SK-N-SH treated with all-trans-retinoic acid at 6 μM for 48 hours (cell line): ENCODE results near the gene ATG4C.

Experiments used
- ATAC-seq: fragments of 200-7000 bp; cut with Tn5 transposase; 3 replicates; pipeline ENCODE4 v1.9.1; 2020; ENCODE audit warnings: mild to moderate bottlenecking, moderate library complexity
- ARNTL ChIP-seq: fragments of 450-650 bp; formaldehyde crosslinking; IDR thresholded peaks from 2 replicates; pipeline ENCODE4 v1.5.0; 2020; ENCODE audit warnings: low read depth, mild to moderate bottlenecking, moderate library complexity, borderline replicate concordance
- BACH2 ChIP-seq: fragments of 250-450 bp; sonication (Bioruptor Pico); IDR thresholded peaks from 2 replicates; pipeline ENCODE4 v1.9.0; 2021; ENCODE audit warnings: mild to moderate bottlenecking, borderline replicate concordance
- CSDC2 ChIP-seq: fragments of 250-450 bp; sonication (Bioruptor Pico); IDR thresholded peaks from 2 replicates; pipeline ENCODE4 v1.5.0; 2020; ENCODE audit warnings: mild to moderate bottlenecking, moderate library complexity
- ESRRG ChIP-seq: fragments of 250-450 bp; sonication (Bioruptor Pico); IDR thresholded peaks from 2 replicates; pipeline ENCODE4 v1.6.1; 2021; ENCODE audit warnings: mild to moderate bottlenecking
- GLIS3 ChIP-seq: fragments of 250-450 bp; sonication (Bioruptor Pico); IDR thresholded peaks from 2 replicates; pipeline ENCODE4 v1.5.0; 2020; ENCODE audit warnings: mild to moderate bottlenecking, moderate library complexity
- ISL1 ChIP-seq: fragments of 250-450 bp; sonication (Bioruptor Pico); IDR thresholded peaks from 2 replicates; pipeline ENCODE4 v2.1.2; 2022; ENCODE audit warnings: mild to moderate bottlenecking, moderate library complexity
- OSR1 ChIP-seq: fragments of 250-450 bp; sonication (Bioruptor Pico); IDR thresholded peaks from 2 replicates; pipeline ENCODE4 v1.8.0; 2022; ENCODE audit warnings: moderate library complexity, mild to moderate bottlenecking, inconsistent platforms
- PPARA ChIP-seq: fragments of 250-450 bp; sonication (Bioruptor Pico); IDR thresholded peaks from 2 replicates; pipeline ENCODE4 v1.5.0; 2020; ENCODE audit warnings: mild to moderate bottlenecking, borderline replicate concordance
- RARB ChIP-seq: fragments of 250-450 bp; sonication (Bioruptor Pico); IDR thresholded peaks from 2 replicates; pipeline ENCODE4 v1.8.0; 2021; ENCODE audit warnings: mild to moderate bottlenecking, moderate library complexity
- TCF4 ChIP-seq: fragments of 250-450 bp; sonication (Bioruptor Pico); IDR thresholded peaks from 2 replicates; pipeline ENCODE4 v1.8.0; 2021; ENCODE audit warnings: mild to moderate bottlenecking, moderate library complexity, borderline replicate concordance
- TOX ChIP-seq: fragments of 250-450 bp; sonication (Bioruptor Pico); IDR thresholded peaks from 2 replicates; pipeline ENCODE4 v1.8.0; 2021; ENCODE audit warnings: mild to moderate bottlenecking, moderate library complexity, borderline replicate concordance
- ZC3H10 ChIP-seq: fragments of 250-450 bp; sonication (Bioruptor Pico); IDR thresholded peaks from 2 replicates; pipeline ENCODE4 v1.5.1; 2021; ENCODE audit warnings: mild to moderate bottlenecking, moderate library complexity
- ZFP3 ChIP-seq: fragments of 250-450 bp; sonication (Bioruptor Pico); IDR thresholded peaks from 2 replicates; pipeline ENCODE4 v1.5.0; 2020; ENCODE audit warnings: mild to moderate bottlenecking, moderate library complexity
- ZFP30 ChIP-seq: fragments of 450-650 bp; formaldehyde crosslinking; IDR thresholded peaks from 2 replicates; pipeline ENCODE4 v1.5.0; 2022; ENCODE audit warnings: mild to moderate bottlenecking, moderate library complexity
- ZNF565 ChIP-seq: fragments of 450-650 bp; formaldehyde crosslinking; conservative IDR thresholded peaks from 2 replicates; pipeline ENCODE4 v1.5.0; 2020; ENCODE audit warnings: low read depth, mild to moderate bottlenecking, moderate library complexity
- ZNF70 ChIP-seq: fragments of 450-650 bp; formaldehyde crosslinking; IDR thresholded peaks from 2 replicates; pipeline ENCODE4 v1.5.0; 2020; ENCODE audit warnings: mild to moderate bottlenecking, moderate library complexity
- ZNF8 ChIP-seq: fragments of 450-650 bp; formaldehyde crosslinking; IDR thresholded peaks from 2 replicates; pipeline ENCODE4 v1.5.0; 2020; ENCODE audit warnings: mild to moderate bottlenecking, moderate library complexity
- TF ChIP-seq, protein P1 (sequence below): fragments of 250-450 bp; sonication (Bioruptor Pico); IDR thresholded peaks from 2 replicates; pipeline ENCODE4 v1.5.1; 2020; ENCODE audit warnings: low read depth, mild to moderate bottlenecking, moderate library complexity
- TF ChIP-seq, protein P2 (sequence below): fragments of 250-450 bp; sonication (Bioruptor Pico); IDR thresholded peaks from 2 replicates; pipeline ENCODE4 v1.5.1; 2021; ENCODE audit warnings: mild to moderate bottlenecking, moderate library complexity
- TF ChIP-seq, protein P3 (sequence below): fragments of 250-450 bp; sonication (Bioruptor Pico); IDR thresholded peaks from 2 replicates; pipeline ENCODE4 v1.5.0; 2020; ENCODE audit warnings: mild to moderate bottlenecking, moderate library complexity
- TF ChIP-seq, protein P4 (sequence below): fragments of 250-450 bp; sonication (Bioruptor Pico); IDR thresholded peaks from 2 replicates; pipeline ENCODE4 v1.8.0; 2021; ENCODE audit warnings: low read depth, mild to moderate bottlenecking, moderate library complexity, borderline replicate concordance
- TF ChIP-seq, protein P5 (sequence below): fragments of 250-450 bp; sonication (Bioruptor Pico); IDR thresholded peaks from 2 replicates; pipeline ENCODE4 v1.8.0; 2020; ENCODE audit warnings: mild to moderate bottlenecking, moderate library complexity, borderline replicate concordance

Gene ATG4C

DNA sequence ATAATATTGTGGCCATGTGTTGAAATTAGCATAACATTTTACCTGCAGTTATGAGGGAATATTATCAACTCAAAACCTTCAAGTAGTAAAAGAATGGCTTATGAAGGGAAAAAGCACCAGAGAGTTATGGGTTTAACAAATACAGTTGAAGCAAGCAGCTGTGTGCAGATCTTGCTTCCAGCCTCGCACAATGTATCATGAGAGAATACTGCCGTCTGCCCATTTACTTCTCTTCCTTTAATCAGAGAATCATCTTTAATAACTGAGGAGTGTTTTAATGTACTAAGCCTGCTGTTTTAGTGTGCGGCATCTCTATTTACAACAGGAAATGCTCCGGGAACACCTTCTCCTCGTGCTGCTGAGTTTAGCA is 120.9 kb downstream of the ATG4C start (continued):
- TF ChIP-seq, protein P1, sequence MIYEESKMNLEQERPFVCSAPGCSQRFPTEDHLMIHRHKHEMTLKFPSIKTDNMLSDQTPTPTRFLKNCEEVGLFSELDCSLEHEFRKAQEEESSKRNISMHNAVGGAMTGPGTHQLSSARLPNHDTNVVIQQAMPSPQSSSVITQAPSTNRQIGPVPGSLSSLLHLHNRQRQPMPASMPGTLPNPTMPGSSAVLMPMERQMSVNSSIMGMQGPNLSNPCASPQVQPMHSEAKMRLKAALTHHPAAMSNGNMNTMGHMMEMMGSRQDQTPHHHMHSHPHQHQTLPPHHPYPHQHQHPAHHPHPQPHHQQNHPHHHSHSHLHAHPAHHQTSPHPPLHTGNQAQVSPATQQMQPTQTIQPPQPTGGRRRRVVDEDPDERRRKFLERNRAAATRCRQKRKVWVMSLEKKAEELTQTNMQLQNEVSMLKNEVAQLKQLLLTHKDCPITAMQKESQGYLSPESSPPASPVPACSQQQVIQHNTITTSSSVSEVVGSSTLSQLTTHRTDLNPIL = no peak

DNA sequence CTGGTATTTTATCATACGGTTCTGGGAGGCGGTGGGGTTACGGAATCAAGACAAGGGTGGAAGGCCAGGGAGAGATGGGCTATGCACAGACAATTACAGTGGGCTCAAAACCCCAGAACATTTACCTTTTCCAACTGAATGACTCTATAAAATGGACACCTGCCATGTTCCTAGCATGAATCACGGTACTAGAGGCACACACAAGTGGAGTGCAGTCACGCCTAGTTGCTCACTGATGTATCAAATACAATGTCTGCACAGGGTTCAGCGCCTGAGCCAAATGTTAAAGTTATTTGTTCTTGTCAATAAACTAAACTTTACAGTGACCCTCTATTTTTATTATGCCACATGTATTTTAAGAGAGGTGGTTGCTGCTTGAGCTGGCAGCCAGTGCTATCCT is 121.4 kb downstream of the ATG4C start:
- ATAC-seq = no peak
- TF ChIP-seq ZFP3 (CRISPR knock-in tag) (no peak), OSR1 (CRISPR knock-in tag) (no peak), ESRRG (CRISPR knock-in tag) (no peak), TCF4 (CRISPR knock-in tag) (no peak), ZC3H10 (CRISPR knock-in tag) (no peak), TOX (CRISPR knock-in tag) (no peak), ZFP30 (CRISPR knock-in tag) (no peak), ZNF8 (CRISPR knock-in tag) (no peak), ZNF565 (no peak), BACH2 (no peak), ISL1 (no peak), RARB (CRISPR knock-in tag) (no peak), ZNF70 (CRISPR knock-in tag) (no peak), PPARA (CRISPR knock-in tag) (no peak)
- TF ChIP-seq, protein P1 = no peak
- TF ChIP-seq, protein P2, sequence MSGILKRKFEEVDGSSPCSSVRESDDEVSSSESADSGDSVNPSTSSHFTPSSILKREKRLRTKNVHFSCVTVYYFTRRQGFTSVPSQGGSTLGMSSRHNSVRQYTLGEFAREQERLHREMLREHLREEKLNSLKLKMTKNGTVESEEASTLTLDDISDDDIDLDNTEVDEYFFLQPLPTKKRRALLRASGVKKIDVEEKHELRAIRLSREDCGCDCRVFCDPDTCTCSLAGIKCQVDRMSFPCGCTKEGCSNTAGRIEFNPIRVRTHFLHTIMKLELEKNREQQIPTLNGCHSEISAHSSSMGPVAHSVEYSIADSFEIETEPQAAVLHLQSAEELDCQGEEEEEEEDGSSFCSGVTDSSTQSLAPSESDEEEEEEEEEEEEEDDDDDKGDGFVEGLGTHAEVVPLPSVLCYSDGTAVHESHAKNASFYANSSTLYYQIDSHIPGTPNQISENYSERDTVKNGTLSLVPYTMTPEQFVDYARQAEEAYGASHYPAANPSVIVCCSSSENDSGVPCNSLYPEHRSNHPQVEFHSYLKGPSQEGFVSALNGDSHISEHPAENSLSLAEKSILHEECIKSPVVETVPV (CRISPR knock-in tag) = no peak
- TF ChIP-seq, protein P3, sequence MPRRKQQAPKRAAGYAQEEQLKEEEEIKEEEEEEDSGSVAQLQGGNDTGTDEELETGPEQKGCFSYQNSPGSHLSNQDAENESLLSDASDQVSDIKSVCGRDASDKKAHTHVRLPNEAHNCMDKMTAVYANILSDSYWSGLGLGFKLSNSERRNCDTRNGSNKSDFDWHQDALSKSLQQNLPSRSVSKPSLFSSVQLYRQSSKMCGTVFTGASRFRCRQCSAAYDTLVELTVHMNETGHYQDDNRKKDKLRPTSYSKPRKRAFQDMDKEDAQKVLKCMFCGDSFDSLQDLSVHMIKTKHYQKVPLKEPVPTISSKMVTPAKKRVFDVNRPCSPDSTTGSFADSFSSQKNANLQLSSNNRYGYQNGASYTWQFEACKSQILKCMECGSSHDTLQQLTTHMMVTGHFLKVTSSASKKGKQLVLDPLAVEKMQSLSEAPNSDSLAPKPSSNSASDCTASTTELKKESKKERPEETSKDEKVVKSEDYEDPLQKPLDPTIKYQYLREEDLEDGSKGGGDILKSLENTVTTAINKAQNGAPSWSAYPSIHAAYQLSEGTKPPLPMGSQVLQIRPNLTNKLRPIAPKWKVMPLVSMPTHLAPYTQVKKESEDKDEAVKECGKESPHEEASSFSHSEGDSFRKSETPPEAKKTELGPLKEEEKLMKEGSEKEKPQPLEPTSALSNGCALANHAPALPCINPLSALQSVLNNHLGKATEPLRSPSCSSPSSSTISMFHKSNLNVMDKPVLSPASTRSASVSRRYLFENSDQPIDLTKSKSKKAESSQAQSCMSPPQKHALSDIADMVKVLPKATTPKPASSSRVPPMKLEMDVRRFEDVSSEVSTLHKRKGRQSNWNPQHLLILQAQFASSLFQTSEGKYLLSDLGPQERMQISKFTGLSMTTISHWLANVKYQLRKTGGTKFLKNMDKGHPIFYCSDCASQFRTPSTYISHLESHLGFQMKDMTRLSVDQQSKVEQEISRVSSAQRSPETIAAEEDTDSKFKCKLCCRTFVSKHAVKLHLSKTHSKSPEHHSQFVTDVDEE (CRISPR knock-in tag) = no peak
- TF ChIP-seq, protein P4, sequence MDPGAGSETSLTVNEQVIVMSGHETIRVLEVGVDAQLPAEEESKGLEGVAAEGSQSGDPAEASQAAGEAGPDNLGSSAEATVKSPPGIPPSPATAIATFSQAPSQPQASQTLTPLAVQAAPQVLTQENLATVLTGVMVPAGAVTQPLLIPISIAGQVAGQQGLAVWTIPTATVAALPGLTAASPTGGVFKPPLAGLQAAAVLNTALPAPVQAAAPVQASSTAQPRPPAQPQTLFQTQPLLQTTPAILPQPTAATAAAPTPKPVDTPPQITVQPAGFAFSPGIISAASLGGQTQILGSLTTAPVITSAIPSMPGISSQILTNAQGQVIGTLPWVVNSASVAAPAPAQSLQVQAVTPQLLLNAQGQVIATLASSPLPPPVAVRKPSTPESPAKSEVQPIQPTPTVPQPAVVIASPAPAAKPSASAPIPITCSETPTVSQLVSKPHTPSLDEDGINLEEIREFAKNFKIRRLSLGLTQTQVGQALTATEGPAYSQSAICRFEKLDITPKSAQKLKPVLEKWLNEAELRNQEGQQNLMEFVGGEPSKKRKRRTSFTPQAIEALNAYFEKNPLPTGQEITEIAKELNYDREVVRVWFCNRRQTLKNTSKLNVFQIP = no peak
- TF ChIP-seq, protein P5, sequence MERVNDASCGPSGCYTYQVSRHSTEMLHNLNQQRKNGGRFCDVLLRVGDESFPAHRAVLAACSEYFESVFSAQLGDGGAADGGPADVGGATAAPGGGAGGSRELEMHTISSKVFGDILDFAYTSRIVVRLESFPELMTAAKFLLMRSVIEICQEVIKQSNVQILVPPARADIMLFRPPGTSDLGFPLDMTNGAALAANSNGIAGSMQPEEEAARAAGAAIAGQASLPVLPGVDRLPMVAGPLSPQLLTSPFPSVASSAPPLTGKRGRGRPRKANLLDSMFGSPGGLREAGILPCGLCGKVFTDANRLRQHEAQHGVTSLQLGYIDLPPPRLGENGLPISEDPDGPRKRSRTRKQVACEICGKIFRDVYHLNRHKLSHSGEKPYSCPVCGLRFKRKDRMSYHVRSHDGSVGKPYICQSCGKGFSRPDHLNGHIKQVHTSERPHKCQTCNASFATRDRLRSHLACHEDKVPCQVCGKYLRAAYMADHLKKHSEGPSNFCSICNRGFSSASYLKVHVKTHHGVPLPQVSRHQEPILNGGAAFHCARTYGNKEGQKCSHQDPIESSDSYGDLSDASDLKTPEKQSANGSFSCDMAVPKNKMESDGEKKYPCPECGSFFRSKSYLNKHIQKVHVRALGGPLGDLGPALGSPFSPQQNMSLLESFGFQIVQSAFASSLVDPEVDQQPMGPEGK = no peak
- TF ChIP-seq, all 23 proteins: peak for 0

DNA sequence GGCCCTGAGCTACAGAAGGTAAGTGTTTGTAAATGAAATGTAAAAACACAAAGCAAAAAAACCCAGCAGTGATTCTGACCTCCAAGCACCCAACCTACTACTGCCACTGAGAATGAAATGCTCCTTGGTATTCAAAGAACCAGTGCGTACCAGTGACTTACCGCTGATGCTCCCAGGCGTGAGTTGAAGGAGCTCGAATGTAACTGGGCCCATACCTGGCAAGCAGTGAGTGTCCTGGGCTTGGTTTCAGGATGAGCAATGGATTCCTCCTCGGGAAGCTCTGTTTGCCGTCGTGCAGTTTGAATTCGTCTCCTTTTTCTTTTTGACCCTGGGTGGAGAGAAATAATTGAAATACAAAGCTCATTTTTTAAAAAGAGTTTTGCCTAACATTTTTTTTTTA is 121.9 kb downstream of the ATG4C start:
- ATAC-seq = no peak
- TF ChIP-seq ISL1 (no peak), ESRRG (CRISPR knock-in tag) (no peak), BACH2 (no peak), CSDC2 (CRISPR knock-in tag) (no peak), TOX (CRISPR knock-in tag) (no peak), ARNTL (CRISPR knock-in tag) (no peak), ZNF565 (no peak), OSR1 (CRISPR knock-in tag) (no peak), ZC3H10 (CRISPR knock-in tag) (no peak), GLIS3 (no peak), ZNF70 (CRISPR knock-in tag) (no peak)
- TF ChIP-seq, protein P2 (CRISPR knock-in tag) = no peak
- TF ChIP-seq, protein P5 = no peak
- TF ChIP-seq, protein P1 = no peak
